Renal cortex interstitium (tissue), 11 donors: ENCODE data around the gene EFNA5. TPM values are rescaled to one million over a fixed set of nuclear protein-coding genes. Genes with fewer than 3 reads are reported as not detected.

Experiments
- DNase-seq, 11 donors: peaks; one replicate each; pipeline ENCODE4 v3.0.0-alpha.2; 2013; ENCODE audit warnings: low read depth in 9 of 11, low spot score in 4 of 11; ENCODE audit errors: extremely low read depth in 1 of 11
- polyA plus RNA-seq, 3 donors: library from polyadenylated mRNA; unstranded; fragments of 120-200 nt; gene quantifications; one replicate each; pipeline ENCODE4 v1.2.1, GENCODE V29; 2013; ENCODE audit not compliant: insufficient read length in 3 of 3

The EFNA5 gene
- polyA plus RNA-seq, 3 donors, result 23.8 to 30.3 (median 28.2) TPM

DNA sequence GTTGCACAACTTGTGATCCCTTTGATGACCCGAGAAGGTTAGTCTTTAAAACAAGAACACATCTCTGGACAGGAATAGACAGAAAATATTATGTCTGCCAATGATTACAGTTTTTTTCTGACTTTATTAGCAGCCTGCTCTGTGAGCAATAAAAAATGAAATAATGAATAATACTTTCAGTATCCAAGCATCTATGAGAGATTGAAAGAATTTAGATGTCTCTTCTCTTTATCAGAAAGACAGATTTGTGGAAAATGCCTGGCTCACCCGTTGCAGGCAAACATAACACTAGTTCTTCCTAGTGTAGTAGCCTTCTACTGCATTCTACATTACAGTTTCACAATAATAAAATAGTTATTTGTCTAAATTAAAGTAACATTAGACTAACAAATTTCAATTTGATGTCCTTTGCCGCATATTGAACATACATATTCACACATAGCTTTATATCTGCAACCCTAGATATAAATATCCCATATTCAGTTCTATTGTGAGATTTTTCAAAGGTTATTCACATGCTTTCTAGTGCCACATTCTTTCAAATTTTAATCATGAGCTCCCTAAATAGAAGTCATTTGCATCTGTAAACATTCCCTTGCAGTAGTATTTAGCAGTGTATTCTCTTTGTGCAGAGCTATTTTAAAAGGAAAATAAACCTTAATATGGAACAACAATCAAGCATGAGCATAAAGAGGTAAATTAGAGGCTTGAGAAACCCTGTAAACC, 267.3 kb downstream of the EFNA5 start:
- no peak for DNase-seq

DNA sequence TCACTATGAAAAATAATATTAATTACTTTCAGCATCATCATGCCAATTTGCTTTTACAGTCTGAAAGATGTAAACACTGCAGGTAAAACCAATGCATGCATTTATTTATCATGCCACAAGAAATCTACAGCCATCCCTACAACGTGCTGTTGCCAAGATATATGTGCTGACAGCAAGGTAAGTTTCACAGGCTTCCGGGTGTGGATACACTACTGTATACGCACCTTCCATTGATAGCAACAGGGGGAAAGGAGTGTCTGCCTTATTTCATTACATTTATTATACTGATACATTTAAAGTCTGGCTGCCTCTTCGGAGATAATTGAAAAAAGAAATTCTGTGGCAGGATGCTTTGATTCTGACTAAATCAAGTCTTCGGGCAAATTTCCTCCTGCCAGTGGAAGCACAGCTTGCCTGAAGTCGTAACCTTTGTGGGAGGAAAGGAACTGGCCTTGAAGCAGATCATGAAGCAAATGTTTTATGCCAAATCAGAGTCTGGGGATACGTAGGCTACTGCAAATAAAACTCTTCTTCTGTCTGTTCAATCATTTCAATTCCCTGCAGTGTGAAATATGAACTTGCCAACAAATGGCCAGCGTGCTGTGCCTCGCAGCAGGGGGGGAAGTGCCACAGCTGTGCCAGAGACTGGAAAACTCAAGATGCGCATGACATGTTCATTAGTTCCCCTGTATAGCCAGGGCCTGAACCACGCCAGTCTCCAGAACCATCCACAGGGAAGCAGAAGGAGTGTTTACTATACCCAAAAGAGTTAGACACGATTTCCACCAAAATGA, 268.1 kb downstream of the EFNA5 start:
- no peak for DNase-seq

- DNase-seq, result no peak
These were observed 269.1 kb downstream of the EFNA5 start for GRCh38 chr5:107401470-107402122.

- DNase-seq, result no peak
These were observed 270.4 kb downstream of the EFNA5 start for GRCh38 chr5:107400328-107400727.

DNA sequence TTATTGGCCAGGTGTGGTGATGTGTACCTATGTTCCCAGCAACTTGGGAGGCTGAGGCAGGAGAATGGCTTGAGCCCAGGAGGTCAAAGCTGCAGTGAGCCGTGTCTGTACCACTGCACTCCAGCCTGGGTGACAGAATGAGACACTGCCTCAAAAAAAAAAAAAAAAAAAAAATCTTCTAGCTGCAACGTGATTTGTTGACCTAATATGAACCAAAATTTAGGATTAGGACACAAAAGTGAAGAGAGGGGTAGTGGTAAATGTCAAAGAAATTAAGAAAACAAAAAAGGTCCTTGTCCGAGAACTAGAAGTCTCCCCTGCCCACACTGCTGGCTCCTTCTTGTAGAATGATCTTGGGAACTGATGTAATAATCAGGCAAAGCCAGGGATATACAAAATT, 272.0 kb downstream of the EFNA5 start:
- DNase-seq, result no peak

DNA sequence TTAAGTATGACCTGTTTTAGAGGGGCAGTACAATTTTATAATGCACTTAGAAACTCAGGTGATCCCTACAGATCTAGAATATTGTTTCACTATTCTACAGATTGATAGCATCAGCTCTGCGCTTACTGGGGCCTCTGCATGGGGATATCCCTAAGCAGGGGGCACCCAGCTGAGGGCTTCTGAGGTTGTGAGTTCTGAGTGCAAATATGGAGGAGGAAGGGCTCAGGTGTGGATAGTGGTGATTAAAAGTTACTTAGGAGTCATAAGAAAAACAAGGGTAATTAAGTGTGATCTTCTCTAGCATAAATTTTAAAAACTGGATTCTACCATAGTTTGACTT, 274.4 kb downstream of the EFNA5 start:
- DNase-seq, result no peak

- DNase-seq, result no peak
These were observed 274.9 kb downstream of the EFNA5 start for GRCh38 chr5:107395632-107396350.

DNA sequence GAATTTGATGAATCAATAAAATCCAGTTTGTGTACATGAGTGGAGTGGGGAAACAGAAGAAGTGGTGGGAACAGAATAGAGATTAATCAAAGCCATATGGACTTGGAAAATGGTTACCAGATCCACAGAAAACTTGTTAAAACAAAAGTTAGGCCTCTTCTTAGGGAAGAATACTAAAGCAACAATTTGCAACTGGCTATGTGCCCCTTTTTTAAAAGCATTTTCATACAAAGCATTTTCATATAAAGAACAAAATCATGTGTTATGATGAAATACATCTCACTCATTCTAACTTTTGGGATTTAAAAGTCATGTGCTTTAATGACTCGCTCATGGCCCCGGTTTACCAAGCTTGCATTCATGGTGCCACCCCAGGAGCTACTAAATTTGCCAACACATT, 276.9 kb downstream of the EFNA5 start:
- no peak for DNase-seq

- no peak for DNase-seq
These were observed 278.9 kb downstream of the EFNA5 start for GRCh38 chr5:107391787-107392186.

DNA sequence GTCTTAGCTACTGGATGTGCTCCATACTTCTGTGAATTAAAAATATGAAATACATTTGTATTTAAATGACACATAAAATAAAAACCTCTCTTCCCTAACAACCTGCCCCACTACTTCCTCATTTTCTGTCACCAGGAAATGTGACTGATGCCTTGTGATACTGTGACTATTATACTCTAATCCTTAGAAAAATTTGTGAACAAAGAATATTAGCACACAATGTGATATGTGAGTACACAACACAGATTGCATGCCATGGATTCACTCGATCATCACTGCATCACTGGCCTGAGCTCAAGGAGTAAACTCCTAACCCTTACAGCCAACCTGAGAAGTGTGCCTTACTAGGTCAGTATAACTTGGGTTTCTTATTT, 281.0 kb downstream of the EFNA5 start:
- DNase-seq, result no peak

- peak in 9 of 11 donors; percentile 34 to 78 (median 45) for DNase-seq
These were observed 281.5 kb downstream of the EFNA5 start for GRCh38 chr5:107389130-107389774.

DNA sequence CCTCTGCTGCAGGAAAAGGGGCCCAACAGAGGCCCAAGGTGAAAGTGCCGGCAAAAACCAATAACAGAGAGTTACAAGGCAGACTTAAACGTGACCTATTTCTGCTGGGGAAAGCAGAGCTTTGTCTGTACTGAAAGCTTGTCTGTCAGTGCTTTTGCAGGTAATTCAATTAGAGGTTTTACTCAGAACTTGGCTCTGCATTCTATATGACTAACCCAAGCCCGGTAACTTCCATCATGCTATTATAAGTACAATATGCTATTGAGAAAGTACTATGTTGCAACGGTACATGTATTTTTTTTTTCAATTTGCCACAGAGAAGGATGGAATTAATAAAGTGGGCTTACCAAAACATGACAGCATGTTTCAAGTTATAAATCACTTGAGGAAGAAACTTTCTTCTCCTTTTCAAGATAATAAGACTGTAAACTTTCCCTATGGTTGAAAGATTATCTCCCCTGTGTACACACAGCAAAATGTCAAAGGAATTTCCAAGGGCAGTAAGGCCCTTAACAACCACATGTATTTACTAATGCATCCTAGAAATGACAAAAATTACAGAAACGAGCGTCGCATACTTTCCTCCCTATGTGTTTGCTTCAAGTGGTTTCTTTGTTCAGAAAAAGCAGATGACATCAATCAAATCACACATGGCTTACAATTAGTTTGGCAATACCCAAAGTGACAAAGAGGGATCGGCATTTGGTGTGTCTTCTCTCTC, 282.4 kb downstream of the EFNA5 start:
- DNase-seq, result no peak

GRCh38 chr5:107387526-107388140, 283.1 kb downstream of the EFNA5 start:
- no peak for DNase-seq

DNA sequence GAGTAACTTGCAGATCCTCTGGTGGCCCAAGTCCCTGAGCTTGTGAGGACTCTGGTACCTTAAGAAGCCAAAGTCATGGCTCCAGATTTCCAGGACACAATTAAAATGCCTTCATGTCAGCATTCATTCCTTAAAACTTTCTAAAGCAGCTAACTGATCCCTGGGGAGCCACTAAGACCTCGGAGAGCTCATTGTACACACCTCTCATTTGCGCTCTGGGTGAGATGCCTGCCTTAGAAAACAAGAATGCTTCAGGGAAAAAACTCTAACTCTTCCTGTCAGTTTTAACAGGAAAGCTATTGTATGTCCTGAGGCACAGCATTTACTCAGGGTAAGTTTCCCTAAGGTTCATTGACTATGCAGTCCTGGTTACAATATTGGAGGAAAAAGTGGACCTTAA, 285.0 kb downstream of the EFNA5 start:
- DNase-seq, result no peak

GRCh38 chr5:107384256-107384655, 286.5 kb downstream of the EFNA5 start:
- DNase-seq, result no peak

DNA sequence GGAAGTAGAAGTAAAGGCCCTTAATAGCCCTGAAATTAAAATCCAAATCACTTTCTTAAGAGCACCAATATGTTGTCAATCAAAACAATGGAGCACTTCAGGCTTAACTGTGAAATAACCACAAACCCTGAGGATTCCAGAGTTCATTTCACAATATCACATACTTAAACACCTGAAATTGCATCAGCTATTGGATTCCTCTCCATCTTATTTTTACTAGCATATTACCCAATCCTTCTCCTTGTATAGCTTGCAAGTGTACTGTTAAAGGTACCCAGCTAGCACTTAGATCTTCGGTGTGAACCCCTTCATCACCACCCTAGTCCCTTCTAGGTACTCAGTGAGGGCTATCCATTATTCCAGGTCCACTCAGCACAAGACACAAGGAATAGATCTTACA, 287.3 kb downstream of the EFNA5 start:
- DNase-seq, result no peak

DNA sequence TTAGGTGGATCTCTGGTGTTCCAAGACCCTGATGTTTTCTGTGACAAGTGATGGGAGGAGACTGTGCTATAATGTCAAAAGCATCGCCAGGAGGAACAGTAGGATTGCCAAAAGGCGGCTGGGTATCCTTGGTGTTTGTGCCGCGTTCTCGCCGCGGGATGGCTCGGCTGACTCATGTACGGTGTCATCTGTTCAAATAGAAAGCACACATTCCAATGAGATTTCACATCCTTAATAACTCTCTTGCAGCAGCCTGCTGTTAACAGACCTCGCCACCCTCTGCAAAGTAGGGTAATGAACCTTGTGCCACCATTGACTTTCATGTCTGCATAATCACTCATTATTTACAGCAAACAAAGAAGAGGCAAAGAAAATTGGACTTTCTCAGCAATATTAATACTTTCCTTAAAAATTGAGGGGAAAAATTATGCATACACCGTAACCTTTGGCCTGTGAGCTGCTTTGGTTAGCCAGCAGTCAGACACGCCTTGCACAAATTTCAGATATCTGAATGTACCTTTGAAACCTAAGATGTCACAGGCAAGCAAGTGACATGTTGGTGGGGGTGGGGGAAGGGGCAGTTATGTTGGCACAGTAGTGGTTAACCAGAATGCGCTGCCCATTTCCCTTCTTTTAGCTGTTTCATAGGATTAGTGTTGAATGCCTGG, 289.4 kb downstream of the EFNA5 start:
- DNase-seq, result no peak

DNA sequence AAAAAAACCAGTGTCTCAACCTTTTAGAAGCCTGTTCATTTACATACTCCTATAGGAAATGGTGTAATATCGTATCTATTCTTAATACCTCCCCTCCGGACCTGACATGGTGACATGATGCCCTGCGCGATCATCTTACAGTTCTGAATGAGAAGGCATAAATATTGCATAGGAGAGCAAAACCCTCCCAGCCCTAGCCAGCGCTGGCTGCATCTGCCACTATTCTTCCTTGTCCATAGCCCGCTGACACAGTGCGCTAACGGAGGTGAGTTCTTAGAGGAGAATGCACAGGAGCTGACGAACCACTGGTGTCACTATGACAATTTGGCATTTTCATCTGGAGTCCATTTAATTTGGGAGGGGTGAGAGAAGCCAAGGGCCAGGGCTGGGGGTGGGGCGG, 290.1 kb downstream of the EFNA5 start:
- DNase-seq, result no peak
